ENCODE results near the gene GMPR2.

The GMPR2 gene

DNA sequence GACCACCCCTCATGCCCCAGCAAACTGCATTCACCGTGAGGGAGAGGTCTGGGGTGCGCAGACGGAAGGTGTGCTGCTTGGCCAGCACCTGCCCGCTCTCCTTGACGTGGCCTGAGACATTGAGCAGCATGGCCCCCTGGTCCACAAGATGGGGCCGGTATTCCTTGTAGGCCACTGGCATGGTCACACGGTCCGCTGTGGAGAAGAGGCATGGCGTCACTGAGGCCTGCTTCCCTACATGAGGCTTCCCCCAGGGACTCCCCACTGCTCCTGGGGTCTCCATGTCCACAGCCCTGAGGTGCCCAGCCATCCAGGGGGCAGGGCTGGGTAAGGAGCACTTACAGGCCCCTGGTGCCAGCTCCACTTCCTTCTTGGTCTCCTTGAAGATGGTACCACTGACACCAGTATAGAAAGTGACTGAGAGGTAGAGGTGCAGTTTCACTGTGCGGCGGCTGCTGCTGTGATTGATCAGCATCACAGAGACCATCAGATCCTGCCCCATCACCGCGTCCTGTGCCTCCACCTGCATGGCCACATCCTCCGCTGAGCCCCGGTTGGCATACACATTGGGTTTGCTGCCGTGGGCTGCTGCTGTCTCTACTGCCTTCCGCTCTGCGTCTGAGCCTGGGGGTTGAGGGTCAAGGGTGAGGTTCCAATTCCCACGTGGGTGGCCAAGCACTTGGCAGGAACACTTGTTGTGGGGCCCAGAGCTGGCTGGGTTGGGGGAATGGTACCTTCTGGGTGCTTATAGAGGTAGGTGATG lies 22.1 kb downstream of the GMPR2 start:
- Histone ChIP-seq H2BK15ac (replicated peaks; ENCODE audit: low read depth) (no peak overlapping the region), H3K23ac (ENCODE audit: low read length) (no peak overlapping the region), H4K8ac (ENCODE audit: low read depth, low read length) (no peak overlapping the region), H2BK120ac (ENCODE audit: low read depth, low read length) (no peak overlapping the region), H3K4me3 (ENCODE audit: low read length) (no peak overlapping the region), H2AK5ac (ENCODE audit: low read length) (no peak overlapping the region), H3K79me1 (ENCODE audit: low read length) (no peaks in the 10 kb centered on the region), H4K5ac (ENCODE audit: low read length) (no peak overlapping the region), H3K27me3 (ENCODE audit: insufficient read depth, low read length, poor library complexity) (no peaks in the 10 kb centered on the region), H3K18ac (ENCODE audit: low read length) (no peak overlapping the region), H3K79me2 (ENCODE audit: control insufficient read depth, insufficient read depth, low read length) (no peaks in the 10 kb centered on the region), H3K27ac (ENCODE audit: low read depth, low read length) (no peak overlapping the region), H3K4me2 (ENCODE audit: low read length) (no peak overlapping the region), H3K9ac (ENCODE audit: low read length) (no peak overlapping the region), H3K4me1 (ENCODE audit: control insufficient read depth, low read depth, low read length) (no peaks in the 10 kb centered on the region), H3K4ac (ENCODE audit: low read depth, low read length) (no peak overlapping the region), H3K56ac (ENCODE audit: low read length) (no peak overlapping the region), H3K36me3 (ENCODE audit: control insufficient read depth, insufficient read depth, low read length) (no peaks in the 10 kb centered on the region), H2BK5ac (ENCODE audit: low read length) (no peak overlapping the region)
- no peak for DNase-seq
- WGBS (ENCODE audit: extremely low coverage, insufficient coverage, low lambda C conversion rate), result no CpG with 5 or more reads among the region's 19 CpGs

DNA sequence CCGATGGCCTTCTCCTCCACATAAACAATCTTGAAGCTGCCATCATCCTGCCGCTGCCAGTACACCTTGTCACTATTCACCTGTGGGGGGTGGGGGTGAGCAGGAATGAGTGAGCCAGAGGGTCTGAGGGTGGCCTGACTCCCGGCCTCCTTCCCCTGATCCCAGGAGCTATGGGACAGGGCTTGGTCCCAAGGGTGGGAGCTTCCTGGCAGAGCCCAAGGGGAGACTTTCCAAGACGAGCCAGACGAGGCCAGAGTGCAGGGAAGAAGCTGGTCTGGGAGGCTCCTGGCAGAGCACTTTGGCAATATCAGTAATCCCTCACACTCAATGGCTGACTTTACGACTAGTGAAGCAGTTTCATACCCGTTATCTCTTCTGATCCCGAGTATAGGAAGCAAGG lies 22.7 kb downstream of the GMPR2 start:
- Histone ChIP-seq H2BK120ac (ENCODE audit: low read depth, low read length) (no peak overlapping the region), H3K36me3 (ENCODE audit: control insufficient read depth, insufficient read depth, low read length) (no peaks in the 10 kb centered on the region), H2BK15ac (replicated peaks; ENCODE audit: low read depth) (no peak overlapping the region), H3K79me2 (ENCODE audit: control insufficient read depth, insufficient read depth, low read length) (no peaks in the 10 kb centered on the region), H3K27ac (ENCODE audit: low read depth, low read length) (no peak overlapping the region), H3K23ac (ENCODE audit: low read length) (no peak overlapping the region), H3K9ac (ENCODE audit: low read length) (no peak overlapping the region), H3K4me1 (ENCODE audit: control insufficient read depth, low read depth, low read length) (no peaks in the 10 kb centered on the region), H3K4me2 (ENCODE audit: low read length) (no peak overlapping the region), H3K4ac (ENCODE audit: low read depth, low read length) (no peak overlapping the region), H3K18ac (ENCODE audit: low read length) (no peak overlapping the region), H2BK5ac (ENCODE audit: low read length) (no peak overlapping the region), H4K5ac (ENCODE audit: low read length) (no peak overlapping the region), H3K56ac (ENCODE audit: low read length) (no peak overlapping the region), H2AK5ac (ENCODE audit: low read length) (no peak overlapping the region), H3K4me3 (ENCODE audit: low read length) (no peak overlapping the region), H3K27me3 (ENCODE audit: insufficient read depth, low read length, poor library complexity) (no peaks in the 10 kb centered on the region), H4K8ac (ENCODE audit: low read depth, low read length) (no peak overlapping the region), H3K79me1 (ENCODE audit: low read length) (no peaks in the 10 kb centered on the region)
- no peak for DNase-seq
- WGBS (ENCODE audit: extremely low coverage, insufficient coverage, low lambda C conversion rate), result no CpG with 5 or more reads among the region's 8 CpGs

DNA sequence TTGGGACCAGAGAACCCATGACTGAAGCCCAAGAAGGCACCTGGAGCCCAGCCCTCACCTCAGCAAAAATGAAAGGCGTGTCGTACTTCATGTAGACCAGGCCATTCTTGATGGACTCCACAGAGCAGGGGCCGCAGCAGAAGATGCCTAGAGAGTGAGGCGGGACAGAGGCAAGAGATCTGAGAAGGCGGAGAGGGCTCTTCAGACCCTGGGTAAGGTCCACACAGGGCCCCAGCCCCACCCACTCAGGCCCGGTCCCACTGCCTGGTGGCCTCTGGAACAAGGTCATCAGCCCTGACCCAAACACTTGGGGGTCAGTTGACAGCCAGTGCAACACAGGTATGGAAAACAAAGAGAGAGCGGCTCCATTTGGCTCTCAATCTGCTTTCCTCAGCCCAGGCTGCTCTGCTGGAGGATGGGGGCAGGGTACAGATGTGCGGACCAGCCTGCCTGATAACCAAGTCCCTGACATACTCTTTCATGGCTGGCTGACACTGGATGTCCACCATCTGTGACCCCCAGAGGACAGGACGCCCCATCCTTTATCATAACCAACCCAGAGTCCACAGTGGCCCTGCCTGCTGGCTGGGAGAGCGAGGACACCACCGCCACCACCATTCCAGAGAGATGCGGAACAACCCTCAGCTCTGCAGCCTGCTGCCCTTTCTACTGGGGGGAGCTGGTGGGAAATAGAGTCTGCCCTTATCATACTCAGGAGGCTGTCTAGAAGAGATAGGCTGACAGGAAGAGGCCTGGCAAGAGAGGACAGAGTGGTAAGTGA lies 23.4 kb downstream of the GMPR2 start:
- H3K36me3 ChIP-seq (ENCODE audit: control insufficient read depth, insufficient read depth, low read length), result no peaks in the 10 kb centered on the region
- H2AK5ac ChIP-seq (ENCODE audit: low read length), result no peak overlapping the region
- no peaks in the 10 kb centered on the region for H3K79me1 ChIP-seq (ENCODE audit: low read length)
- no peak overlapping the region for H3K56ac ChIP-seq (ENCODE audit: low read length)
- WGBS (ENCODE audit: extremely low coverage, insufficient coverage, low lambda C conversion rate), result no CpG with 5 or more reads among the region's 12 CpGs
- no peaks in the 10 kb centered on the region for H3K4me1 ChIP-seq (ENCODE audit: control insufficient read depth, low read depth, low read length)
- H2BK15ac ChIP-seq (replicated peaks; ENCODE audit: low read depth), result no peak overlapping the region
- H3K27me3 ChIP-seq (ENCODE audit: insufficient read depth, low read length, poor library complexity), result no peaks in the 10 kb centered on the region
- H3K4ac ChIP-seq (ENCODE audit: low read depth, low read length), result no peak overlapping the region
- no peaks in the 10 kb centered on the region for H3K79me2 ChIP-seq (ENCODE audit: control insufficient read depth, insufficient read depth, low read length)
- no peak overlapping the region for H3K23ac ChIP-seq (ENCODE audit: low read length)
- H2BK120ac ChIP-seq (ENCODE audit: low read depth, low read length), result no peak overlapping the region
- no peak overlapping the region for H4K8ac ChIP-seq (ENCODE audit: low read depth, low read length)
- no peak overlapping the region for H3K27ac ChIP-seq (ENCODE audit: low read depth, low read length)
- H4K5ac ChIP-seq (ENCODE audit: low read length), result no peak overlapping the region
- no peak overlapping the region for H3K9ac ChIP-seq (ENCODE audit: low read length)
- no peak overlapping the region for H3K4me2 ChIP-seq (ENCODE audit: low read length)
- no peak for DNase-seq
- no peak overlapping the region for H3K18ac ChIP-seq (ENCODE audit: low read length)
- no peak overlapping the region for H3K4me3 ChIP-seq (ENCODE audit: low read length)
- no peak overlapping the region for H2BK5ac ChIP-seq (ENCODE audit: low read length)

DNA sequence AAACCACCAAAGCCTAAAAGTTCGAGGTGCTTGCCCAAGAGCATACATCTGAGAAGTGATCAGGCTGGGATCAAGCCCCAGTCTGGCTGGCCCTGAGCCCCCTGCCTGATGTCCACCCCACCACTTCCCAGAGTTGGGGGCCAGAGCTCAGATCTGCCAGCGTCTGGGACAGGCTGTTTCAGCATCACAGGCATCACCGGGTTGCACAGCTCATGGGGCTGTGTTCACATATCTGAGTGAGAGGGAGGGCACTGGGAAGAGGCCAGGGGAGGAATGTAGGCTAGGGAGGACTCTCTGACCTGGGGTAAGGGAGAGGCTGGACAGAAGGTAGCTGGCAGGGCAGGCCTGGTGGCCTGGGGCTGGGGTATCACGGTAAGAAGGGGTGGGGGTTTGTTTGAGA lies 24.2 kb downstream of the GMPR2 start:
- Histone ChIP-seq H3K4ac (ENCODE audit: low read depth, low read length) (no peak overlapping the region), H3K27me3 (ENCODE audit: insufficient read depth, low read length, poor library complexity) (no peaks in the 10 kb centered on the region), H4K5ac (ENCODE audit: low read length) (no peak overlapping the region), H3K23ac (ENCODE audit: low read length) (no peak overlapping the region), H3K27ac (ENCODE audit: low read depth, low read length) (no peak overlapping the region), H3K18ac (ENCODE audit: low read length) (no peak overlapping the region), H3K9ac (ENCODE audit: low read length) (no peak overlapping the region), H2AK5ac (ENCODE audit: low read length) (no peak overlapping the region), H3K56ac (ENCODE audit: low read length) (no peak overlapping the region), H3K4me3 (ENCODE audit: low read length) (no peak overlapping the region), H3K79me1 (ENCODE audit: low read length) (no peaks in the 10 kb centered on the region), H4K8ac (ENCODE audit: low read depth, low read length) (no peak overlapping the region), H2BK15ac (replicated peaks; ENCODE audit: low read depth) (no peak overlapping the region), H2BK5ac (ENCODE audit: low read length) (no peak overlapping the region), H2BK120ac (ENCODE audit: low read depth, low read length) (no peak overlapping the region), H3K4me2 (ENCODE audit: low read length) (no peak overlapping the region), H3K36me3 (ENCODE audit: control insufficient read depth, insufficient read depth, low read length) (no peaks in the 10 kb centered on the region), H3K4me1 (ENCODE audit: control insufficient read depth, low read depth, low read length) (no peaks in the 10 kb centered on the region), H3K79me2 (ENCODE audit: control insufficient read depth, insufficient read depth, low read length) (no peaks in the 10 kb centered on the region)
- WGBS (ENCODE audit: extremely low coverage, insufficient coverage, low lambda C conversion rate), result no CpG with 5 or more reads among the region's 4 CpGs
- no peak for DNase-seq

DNA sequence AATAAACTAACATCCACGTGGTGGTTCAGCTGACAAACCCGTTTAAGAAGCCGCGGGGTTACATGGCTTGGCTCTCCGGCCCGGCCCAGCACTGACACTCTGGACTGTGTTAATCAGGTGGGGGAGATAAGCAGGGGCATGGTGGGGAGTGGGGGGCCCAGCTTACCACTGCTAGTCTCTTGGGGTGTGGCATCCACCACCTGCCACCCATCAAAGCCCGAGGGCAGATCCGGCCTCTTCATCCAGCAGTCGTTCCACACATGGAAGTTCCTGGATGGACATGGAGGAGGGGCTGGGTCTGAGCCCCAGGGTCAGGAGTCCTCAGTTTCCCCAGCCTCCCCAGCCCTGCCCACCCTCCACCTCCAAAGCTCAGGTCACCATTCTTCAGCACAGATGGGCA lies 25.4 kb downstream of the GMPR2 start:
- no peak overlapping the region for H3K18ac ChIP-seq (ENCODE audit: low read length)
- no peak overlapping the region for H3K4me2 ChIP-seq (ENCODE audit: low read length)
- H3K27ac ChIP-seq (ENCODE audit: low read depth, low read length), result no peak overlapping the region
- H3K9ac ChIP-seq (ENCODE audit: low read length), result no peak overlapping the region
- H3K27me3 ChIP-seq (ENCODE audit: insufficient read depth, low read length, poor library complexity), result no peaks in the 10 kb centered on the region
- H4K5ac ChIP-seq (ENCODE audit: low read length), result no peak overlapping the region
- no peaks in the 10 kb centered on the region for H3K4me1 ChIP-seq (ENCODE audit: control insufficient read depth, low read depth, low read length)
- no peak for DNase-seq
- no peak overlapping the region for H2BK5ac ChIP-seq (ENCODE audit: low read length)
- H3K79me2 ChIP-seq (ENCODE audit: control insufficient read depth, insufficient read depth, low read length), result no peaks in the 10 kb centered on the region
- no peak overlapping the region for H2AK5ac ChIP-seq (ENCODE audit: low read length)
- WGBS (ENCODE audit: extremely low coverage, insufficient coverage, low lambda C conversion rate), result no CpG with 5 or more reads among the region's 9 CpGs
- H2BK15ac ChIP-seq (replicated peaks; ENCODE audit: low read depth), result no peak overlapping the region
- H4K8ac ChIP-seq (ENCODE audit: low read depth, low read length), result no peak overlapping the region
- no peak overlapping the region for H3K23ac ChIP-seq (ENCODE audit: low read length)
- H3K36me3 ChIP-seq (ENCODE audit: control insufficient read depth, insufficient read depth, low read length), result no peaks in the 10 kb centered on the region
- H3K4me3 ChIP-seq (ENCODE audit: low read length), result no peak overlapping the region
- no peak overlapping the region for H2BK120ac ChIP-seq (ENCODE audit: low read depth, low read length)
- no peak overlapping the region for H3K4ac ChIP-seq (ENCODE audit: low read depth, low read length)
- no peaks in the 10 kb centered on the region for H3K79me1 ChIP-seq (ENCODE audit: low read length)
- H3K56ac ChIP-seq (ENCODE audit: low read length), result no peak overlapping the region
